ENCODE results near the gene PSMA3. TPM values are rescaled to one million over a fixed set of nuclear protein-coding genes. Genes with fewer than 3 reads are reported as not detected.

Gene PSMA3
- total RNA-seq, 1 experiment from 2014 or later: 72.4 TPM

DNA sequence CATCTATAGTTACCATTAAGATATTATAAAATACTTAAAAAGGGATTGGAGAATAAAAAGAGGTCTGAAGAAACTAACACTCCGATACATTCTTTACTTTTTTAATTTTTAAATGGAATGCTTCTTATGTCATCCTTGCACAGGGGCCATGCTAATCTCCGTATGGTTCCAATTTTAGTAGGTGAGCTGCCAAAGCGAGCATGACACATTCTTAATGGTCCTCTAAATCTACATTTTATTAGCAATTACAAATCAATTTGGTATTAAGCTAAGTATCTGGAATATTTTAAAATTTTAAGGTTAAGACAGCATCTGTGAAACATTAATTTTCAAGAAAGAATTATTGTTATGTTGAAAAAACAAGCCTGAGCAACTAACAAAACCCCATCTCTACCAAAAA lies 47.5 kb downstream of the PSMA3 start:
- in situ Hi-C loops (cut with HindIII; ENCODE audit: low pct_unique_long_range_greater_than_20kb, low sequenced_read_pairs): no loop called here
- DNase-seq (ENCODE audit: low read depth, low spot score): no peak

DNA sequence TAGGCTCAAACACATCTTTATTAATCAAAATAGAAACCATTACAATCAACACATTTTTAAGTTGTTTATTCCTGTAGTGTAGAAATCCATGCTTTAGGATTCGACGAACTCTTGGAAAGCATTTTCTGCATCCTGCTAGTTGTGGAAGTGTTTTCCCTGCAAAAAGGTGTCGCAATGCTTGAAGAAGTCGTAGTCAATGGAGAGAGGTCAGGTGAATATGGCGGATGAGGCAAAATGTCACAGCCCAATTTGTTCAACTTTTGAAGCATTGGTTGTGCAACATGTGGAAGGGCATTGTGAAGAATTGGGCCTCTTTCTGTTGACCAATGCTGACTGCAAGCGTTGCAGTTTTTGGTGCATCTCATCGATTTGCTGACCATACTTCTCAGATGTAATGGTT lies 49.6 kb downstream of the PSMA3 start:
- in situ Hi-C loops (cut with HindIII; ENCODE audit: low pct_unique_long_range_greater_than_20kb, low sequenced_read_pairs): no loop called here
- no peak for DNase-seq (ENCODE audit: low read depth, low spot score)

DNA sequence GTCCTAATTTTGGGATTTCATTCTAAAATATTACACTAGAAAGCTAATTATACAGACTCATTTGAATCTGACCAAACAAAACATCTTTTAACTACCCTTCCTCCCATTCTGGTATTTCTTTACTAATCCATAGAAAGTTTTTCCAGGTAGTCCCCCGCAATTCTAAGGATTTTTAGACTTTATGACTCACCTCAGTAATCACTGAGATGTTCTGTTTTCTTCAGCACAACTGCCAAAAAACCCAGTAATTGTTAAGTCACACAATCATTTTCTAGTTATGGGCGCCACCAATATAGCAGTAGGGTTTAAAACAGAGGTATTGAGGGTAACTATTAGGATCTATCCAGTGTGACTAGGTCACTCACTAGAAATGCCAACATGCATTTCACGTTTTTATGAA lies 52.1 kb downstream of the PSMA3 start:
- DNase-seq (ENCODE audit: low read depth, low spot score): no peak
- in situ Hi-C loops (cut with HindIII; ENCODE audit: low pct_unique_long_range_greater_than_20kb, low sequenced_read_pairs): no loop called here

DNA sequence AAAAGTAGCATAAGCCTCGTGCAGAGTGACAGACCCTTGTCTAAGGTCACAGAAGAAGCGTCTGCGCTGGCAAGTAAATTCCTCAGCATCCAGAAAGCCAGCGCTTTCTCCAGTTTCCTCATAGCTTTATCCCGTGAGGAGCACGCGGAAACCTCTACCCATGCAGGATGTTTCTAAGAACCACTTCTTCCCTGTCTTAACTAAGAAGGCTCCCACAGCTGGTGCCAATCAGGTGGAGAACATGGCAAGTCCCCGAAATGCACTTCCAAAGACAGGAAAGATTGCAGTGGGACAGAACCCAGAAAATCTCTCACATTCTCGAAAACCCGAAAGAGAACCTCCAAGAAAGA lies 52.7 kb downstream of the PSMA3 start:
- in situ Hi-C loops (cut with HindIII; ENCODE audit: low pct_unique_long_range_greater_than_20kb, low sequenced_read_pairs): no loop called here
- DNase-seq (ENCODE audit: low read depth, low spot score): peak; percentile 87

DNA sequence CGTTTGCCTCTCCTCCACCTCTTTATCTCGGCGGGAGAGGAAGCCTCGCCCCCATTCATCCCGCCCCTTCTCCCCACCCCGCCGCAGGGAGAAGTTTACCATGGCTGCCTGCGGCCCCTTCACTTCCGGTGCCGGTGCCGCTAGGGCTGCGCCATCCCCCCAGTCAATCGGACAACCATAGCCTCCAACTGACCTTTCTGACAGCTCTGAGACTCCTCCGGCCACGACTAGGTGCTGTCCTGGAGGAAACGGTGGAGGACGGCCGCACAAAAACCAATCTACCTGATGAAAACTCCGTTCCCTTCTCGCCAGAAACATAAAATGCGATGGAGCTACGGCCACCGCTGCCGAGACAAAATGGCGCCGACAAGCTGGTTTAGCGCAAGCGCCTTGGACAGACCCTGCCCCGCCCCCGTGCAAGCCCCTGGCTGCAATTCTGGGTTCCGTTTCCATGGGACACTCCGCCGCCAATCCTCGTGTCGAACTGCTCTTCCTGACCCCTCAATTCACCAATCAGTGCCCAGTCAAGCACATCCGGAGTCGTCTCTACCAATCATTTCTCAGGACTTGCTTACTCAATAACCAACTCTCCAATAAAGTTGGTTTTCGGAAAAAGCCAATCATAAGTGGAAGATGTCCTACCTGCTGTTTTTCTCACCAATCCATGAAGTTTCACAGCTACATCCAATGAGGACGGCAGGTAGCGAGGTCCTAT lies 53.3 kb downstream of the PSMA3 start:
- peak; percentile 100 for DNase-seq (ENCODE audit: low read depth, low spot score)
- in situ Hi-C loops (cut with HindIII; ENCODE audit: low pct_unique_long_range_greater_than_20kb, low sequenced_read_pairs): no loop called here

DNA sequence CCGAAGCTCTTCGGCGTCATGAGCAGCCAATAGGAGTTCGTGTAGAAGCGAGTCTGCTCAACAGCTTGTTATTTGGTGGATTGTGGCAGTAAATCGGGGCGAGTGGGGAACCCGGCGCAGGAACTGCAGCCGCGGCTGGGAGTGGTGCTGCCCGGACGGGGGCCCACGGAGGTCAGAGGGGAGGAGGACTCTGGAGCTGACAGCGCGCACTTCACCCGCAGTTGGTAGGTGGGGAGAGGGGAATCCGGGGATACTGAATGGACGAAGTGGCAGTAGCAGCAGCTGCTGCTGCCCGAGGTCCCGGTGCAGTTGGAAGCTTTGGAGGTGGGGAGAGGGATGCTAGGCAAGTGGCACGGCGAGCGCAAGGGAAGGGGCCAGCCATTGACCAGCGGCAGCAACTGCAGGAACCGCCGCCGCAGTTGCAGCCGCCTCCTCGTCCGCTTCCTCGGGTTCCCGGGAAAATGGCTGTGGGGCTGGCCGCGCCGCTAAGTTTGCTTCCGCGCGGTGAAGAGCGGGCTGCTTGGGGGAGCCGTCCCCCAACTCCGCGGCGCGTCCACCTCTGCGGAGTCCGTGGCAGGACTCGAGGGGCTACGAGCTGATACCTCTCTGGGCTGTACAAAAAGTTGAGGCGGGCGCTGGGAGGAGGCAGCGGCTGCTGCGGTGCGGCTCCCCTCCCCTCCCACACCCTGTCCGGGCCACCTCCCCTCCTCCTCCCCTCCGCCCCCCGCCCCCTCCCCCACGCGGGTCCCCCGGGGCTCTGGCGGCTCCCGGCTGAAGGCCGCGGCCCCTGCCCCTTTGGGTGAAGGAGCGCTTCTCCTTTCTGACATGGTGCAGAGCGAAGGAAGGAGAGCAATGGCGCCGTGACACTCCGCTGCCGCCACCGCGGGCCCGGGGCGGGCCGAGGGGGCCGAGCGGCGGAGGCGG lies 54.1 kb downstream of the PSMA3 start, which contains the start of gene ARID4A:
TSS of gene ARID4A (plus strand) at position 79 of the 924 bp plus-strand sequence. CDS start 1,300 bp downstream, outside the sequence.
- in situ Hi-C loops (cut with HindIII; ENCODE audit: low pct_unique_long_range_greater_than_20kb, low sequenced_read_pairs): no loop called here
- DNase-seq (ENCODE audit: low read depth, low spot score): peak; percentile 26

DNA sequence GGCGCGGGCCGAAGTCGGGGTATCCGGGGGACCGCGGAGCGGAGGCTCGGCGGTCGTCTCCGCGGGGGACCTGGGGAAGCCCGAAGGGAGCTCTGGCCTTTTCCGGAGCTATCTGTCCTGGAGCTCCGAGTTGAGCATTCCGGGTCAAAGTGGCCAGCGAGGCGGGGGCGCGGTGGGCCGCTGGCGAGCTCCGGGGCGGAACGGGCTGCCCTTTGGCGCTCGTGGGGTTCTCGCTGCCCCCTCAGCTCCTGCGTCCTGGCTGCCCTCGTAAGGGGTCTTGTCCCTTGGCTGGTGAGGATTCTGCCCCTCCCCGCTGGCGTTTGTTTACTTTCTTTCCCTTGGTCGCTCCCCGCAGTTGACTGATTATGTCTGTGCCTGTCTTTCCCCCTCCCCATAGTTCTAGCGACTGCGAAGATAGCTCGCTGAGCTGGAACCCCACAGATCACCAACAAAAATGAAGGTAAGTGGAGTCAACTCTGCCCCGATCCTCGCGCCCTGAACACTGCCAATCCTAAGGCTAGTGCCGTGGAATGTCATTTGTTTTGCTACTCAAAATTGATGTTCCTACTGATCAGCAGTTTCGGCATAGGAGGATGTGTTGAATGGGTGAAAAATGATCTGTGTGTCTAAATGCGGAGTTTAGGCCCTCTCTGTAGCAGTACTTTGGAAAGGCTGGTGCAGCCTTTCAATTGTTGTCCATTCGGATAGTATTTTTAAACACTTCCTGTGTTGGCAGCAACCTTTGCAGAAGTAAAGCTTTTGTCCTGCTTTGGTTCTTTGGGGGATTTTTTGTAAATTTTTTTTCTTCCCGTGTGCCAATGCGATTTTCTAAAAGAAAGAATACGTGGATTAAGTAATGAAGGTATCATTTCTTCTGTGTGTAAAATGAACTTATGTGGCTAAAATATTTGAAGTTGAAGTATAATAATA lies 55.0 kb downstream of the PSMA3 start:
- in situ Hi-C loops (cut with HindIII; ENCODE audit: low pct_unique_long_range_greater_than_20kb, low sequenced_read_pairs): no loop called here
- DNase-seq (ENCODE audit: low read depth, low spot score): peak; percentile 24

DNA sequence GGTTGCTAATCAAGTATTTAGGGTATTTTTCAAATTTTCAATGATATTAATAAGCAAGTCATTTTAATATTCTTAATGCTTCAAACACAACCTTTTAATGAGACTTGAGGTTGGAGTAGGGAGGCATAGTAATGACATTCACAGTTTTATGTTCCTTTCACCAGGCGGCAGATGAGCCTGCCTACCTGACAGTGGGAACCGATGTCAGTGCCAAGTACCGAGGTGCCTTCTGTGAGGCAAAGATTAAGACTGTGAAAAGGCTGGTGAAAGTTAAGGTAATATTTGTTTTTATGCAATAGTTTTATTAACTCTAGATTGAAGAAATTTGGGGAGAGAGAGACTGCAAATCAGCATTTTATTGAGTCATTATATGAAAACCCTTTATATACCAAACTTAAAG lies 56.8 kb downstream of the PSMA3 start:
- in situ Hi-C loops (cut with HindIII; ENCODE audit: low pct_unique_long_range_greater_than_20kb, low sequenced_read_pairs): no loop called here
- DNase-seq (ENCODE audit: low read depth, low spot score): no peak

DNA sequence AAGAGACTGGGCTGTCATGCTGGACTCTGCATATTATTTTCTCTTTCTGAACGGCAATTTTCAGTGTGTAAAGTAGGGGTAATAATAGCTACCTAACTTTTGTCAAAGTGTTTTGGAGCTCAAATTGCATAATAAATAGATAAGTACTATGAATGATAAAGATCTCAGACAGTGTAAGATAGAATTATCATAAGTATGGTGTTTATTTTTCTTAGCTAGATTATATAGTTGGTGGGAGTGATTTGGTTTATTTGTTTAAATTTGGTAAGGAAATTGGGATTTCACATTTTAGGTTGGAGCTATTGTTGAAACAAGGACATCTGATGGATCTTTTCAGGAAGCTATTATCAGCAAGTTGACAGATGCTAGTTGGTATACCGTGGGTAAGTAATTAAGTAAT lies 61.1 kb downstream of the PSMA3 start:
- in situ Hi-C loops (cut with HindIII; ENCODE audit: low pct_unique_long_range_greater_than_20kb, low sequenced_read_pairs): no loop called here
- no peak for DNase-seq (ENCODE audit: low read depth, low spot score)

DNA sequence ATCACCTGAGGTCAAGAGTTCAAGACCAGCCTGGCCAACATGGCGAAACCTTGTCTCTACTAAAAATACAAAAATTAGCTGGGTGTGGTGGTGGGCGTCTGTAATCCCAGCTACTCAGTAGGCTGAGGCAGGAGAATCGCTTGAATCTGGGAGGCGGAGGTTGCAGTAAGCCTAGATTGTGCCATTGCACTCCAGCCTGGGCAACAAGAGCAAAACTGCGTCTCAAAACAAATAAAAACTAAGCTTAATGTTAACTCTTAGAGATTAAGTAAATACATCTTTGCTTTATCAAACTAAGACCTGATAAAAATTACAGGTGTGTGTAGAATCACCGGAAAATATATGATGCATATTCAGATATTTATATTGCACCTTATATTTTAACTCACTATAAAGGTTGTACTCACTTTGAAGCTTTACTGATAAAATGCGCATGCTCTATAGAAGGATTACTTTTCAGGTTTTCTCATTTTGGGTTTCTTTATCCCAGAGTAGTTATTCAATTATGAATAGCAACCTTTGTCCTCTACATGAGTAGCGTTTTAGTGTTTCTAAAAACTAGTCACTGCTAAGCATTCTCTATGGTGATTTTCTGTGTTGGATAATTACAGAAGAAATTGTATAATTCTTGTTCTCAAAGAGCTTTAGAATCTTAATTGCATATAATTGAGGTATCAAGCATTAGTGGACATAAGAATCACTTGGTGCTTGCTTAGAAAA lies 63.1 kb downstream of the PSMA3 start:
- no peak for DNase-seq (ENCODE audit: low read depth, low spot score)
- in situ Hi-C loops (cut with HindIII; ENCODE audit: low pct_unique_long_range_greater_than_20kb, low sequenced_read_pairs): no loop called here

DNA sequence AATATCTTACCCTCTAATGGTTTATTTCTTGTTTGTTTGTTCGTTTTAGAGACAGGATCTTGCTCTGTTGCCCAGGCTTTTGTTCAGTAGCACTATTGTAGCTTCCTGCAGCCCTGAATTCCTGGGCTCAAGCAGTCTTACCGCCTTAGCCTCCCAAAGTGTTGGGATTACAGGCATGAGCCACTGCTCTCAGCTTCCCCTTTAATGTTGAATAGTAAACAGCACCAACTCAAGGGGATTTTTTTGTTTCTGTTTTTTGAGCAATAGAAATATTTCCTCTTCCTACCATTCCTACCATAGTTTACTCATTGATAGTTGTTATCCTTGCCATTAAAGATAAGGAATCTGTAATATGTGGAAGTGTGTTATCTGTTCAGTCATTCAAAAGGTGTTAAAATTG lies 64.4 kb downstream of the PSMA3 start:
- DNase-seq (ENCODE audit: low read depth, low spot score): no peak
- in situ Hi-C loops (cut with HindIII; ENCODE audit: low pct_unique_long_range_greater_than_20kb, low sequenced_read_pairs): no loop called here

DNA sequence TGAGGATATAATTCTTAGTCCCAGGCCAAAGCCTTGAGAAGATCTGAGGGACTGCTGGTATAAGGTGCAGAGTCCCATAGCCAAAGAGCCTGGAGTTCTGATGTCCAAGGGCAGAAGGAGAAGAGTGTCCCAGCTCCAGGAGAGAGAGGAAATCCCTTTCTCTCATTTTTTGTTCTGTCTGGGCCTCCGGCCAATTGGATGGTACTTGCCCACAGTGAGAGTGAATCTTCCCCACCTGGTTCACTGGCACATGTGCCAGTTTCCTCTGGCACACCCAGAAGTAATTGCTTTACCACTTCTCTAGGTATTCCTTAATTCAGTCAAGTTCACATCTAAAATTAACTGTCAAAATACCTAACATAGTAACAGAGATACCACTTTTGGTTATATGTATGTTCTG lies 69.1 kb downstream of the PSMA3 start:
- in situ Hi-C loops (cut with HindIII; ENCODE audit: low pct_unique_long_range_greater_than_20kb, low sequenced_read_pairs): no loop called here
- DNase-seq (ENCODE audit: low read depth, low spot score): no peak

DNA sequence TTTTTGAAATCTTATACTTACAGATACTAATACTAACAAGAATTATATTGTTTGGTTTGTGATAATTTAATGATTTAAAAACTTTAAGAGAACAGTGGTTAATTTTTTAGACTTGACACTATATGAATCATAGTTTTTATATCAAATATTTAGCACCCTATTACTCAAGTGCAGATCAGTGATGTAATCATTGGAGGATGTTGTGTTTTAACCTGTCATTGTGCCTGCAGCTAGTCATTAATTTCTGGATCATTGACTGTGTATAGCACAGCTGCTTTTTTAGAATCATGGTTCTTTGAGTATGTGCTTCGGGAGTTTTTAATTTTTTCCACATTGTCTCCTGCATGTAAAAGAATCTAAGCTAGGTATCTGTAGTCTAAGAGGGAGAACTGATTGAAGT lies 71.0 kb downstream of the PSMA3 start:
- no peak for DNase-seq (ENCODE audit: low read depth, low spot score)
- in situ Hi-C loops (cut with HindIII; ENCODE audit: low pct_unique_long_range_greater_than_20kb, low sequenced_read_pairs): no loop called here

Small RNA genes lying within 50 kb of the gene (small RNA-seq; reads per million reads assigned to genes)
- 0 reads per million in 2 experiments for gene RNU6-341P

Other genes with a start within 250 kb of the PSMA3 start
- gene ARMH4, start 92.6 kb upstream of the PSMA3 start, total RNA-seq (2014; rRNA removed; shearing (Covaris generic)): 2.9 and 3.1 TPM in 2 replicates
- 72.9 and 79.4 TPM in 2 replicates for gene ACTR10, start 44.7 kb upstream of the PSMA3 start, total RNA-seq (2014; rRNA removed; shearing (Covaris generic))
- gene ARID4A, start 53.7 kb downstream of the PSMA3 start, total RNA-seq (2014; rRNA removed; shearing (Covaris generic)): 4.1 and 4.9 TPM in 2 replicates
- not detected in 2 replicates for gene TOMM20L, start 151.1 kb downstream of the PSMA3 start, total RNA-seq (2014; rRNA removed; shearing (Covaris generic))
- 39.0 and 47.5 TPM in 2 replicates for gene TIMM9, start 182.7 kb downstream of the PSMA3 start, total RNA-seq (2014; rRNA removed; shearing (Covaris generic))
- gene KIAA0586, start 182.9 kb downstream of the PSMA3 start, total RNA-seq (2014; rRNA removed; shearing (Covaris generic)): 25.8 and 31.0 TPM in 2 replicates